GM12801 (cell line): ENCODE measurements around the gene YAP1.

Experiments
- TF ChIP-seq, protein P1 (sequence below): IDR thresholded peaks from one replicate; pipeline ENCODE4 v1.5.1; 2011; ENCODE audit warnings: control low read depth; ENCODE audit not compliant: insufficient read length; ENCODE audit errors: extremely low read depth

The YAP1 gene

DNA sequence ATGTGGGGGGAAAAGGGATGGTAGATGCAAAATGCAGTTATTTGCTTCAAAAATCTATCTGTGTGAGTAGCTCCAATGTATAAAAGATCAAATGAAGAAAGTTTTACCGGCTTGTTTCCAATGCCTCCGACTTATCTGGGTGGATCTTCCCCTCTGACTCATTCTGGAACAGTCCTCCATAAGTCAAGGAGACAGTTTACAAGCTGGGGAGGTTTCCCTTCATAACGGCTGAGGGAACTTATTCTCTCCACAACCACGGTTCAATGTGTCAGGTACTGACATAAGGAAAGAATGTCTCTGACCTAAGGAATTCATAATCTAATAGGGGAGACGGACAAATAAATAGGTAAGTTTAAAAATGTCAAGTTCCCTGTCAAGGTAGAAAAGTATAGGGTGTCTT lies 157.4 kb downstream of the YAP1 start:
- TF ChIP-seq, protein P1, sequence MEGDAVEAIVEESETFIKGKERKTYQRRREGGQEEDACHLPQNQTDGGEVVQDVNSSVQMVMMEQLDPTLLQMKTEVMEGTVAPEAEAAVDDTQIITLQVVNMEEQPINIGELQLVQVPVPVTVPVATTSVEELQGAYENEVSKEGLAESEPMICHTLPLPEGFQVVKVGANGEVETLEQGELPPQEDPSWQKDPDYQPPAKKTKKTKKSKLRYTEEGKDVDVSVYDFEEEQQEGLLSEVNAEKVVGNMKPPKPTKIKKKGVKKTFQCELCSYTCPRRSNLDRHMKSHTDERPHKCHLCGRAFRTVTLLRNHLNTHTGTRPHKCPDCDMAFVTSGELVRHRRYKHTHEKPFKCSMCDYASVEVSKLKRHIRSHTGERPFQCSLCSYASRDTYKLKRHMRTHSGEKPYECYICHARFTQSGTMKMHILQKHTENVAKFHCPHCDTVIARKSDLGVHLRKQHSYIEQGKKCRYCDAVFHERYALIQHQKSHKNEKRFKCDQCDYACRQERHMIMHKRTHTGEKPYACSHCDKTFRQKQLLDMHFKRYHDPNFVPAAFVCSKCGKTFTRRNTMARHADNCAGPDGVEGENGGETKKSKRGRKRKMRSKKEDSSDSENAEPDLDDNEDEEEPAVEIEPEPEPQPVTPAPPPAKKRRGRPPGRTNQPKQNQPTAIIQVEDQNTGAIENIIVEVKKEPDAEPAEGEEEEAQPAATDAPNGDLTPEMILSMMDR: no peak

DNA sequence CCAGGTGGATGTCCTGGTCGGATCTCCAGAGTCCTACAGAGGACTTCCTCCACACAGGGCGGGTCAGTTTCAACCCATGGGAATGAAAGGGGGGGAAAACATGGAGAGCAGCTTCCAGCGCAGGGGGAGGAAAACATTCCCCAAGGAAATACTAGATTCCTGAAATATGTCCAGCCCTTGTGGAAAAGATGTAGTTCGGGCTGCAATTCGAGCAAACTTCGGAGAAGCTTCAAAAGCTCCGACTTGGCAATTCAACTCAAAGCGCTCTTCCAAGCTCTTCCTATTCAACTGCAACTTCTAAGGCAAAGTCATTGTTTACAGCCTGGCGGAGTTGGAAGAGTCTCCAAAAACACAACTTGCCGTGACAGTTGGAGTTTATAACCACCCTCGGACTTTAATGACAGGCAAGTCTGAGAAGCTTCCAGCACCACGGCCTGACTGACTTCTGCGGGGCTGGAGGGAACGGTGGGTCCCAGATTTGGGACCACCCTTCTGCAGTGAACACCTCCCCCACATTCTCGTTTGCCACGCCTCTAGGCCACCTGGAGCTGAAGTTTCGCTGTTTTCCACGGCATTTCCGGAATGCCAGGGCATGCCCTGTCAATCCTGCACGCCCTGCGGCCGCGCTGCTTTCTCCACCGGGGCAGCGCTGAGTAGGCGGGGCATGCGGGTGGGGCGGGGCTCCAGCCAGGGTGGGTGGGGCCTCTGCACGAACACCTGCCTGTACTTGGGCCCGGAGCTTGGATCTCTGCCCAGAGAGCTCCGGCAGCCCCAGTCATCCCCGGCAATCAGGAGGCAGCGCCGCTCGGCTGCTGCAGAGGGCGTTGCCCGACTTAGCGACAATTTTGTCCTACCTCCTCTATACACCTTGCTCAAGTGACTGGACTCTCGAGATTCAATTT lies 158.1 kb downstream of the YAP1 start:
- TF ChIP-seq, protein P1: no peak

DNA sequence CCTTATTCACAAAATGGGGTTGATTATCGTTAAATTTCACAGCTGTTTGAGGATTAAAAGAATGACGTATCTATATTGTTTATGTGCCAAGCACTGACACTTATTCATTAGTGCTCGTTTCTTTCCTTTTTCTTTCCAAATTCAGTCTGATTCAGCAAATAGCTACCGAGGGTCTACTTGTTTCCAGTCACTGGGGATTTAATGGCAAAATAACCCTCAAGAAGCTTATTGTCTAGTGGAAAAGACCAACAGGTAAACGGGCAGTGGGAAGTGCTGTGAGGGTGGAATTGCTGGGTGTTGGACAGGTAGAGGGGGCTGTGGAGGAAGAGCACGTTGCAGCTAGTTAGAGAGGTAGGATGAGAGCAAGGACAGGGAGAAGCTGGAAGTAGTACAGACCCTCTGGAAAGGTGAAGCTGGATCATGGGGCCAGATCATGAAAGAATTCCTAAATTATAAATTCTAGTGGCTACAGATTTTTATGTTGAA lies 158.8 kb downstream of the YAP1 start:
- TF ChIP-seq, protein P1: no peak

DNA sequence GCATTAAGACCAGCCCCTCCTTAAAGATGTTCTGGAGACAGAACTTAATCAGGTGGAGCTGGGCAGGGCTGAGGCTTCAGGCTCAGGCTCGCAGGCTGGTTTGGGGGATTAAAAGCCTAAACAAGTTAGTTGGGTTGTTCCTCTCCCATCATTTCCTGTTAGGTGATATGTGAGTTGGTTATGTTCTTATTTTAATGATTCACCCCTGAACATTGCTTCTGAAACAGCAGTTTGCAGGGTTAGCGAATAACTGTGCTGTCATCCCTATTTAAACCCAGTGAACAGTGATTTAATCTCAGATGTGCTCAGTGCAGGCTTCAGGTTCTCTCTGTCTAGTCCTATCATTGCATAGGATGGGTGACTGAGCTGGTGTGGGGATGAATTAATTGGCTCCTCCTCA lies 159.7 kb downstream of the YAP1 start:
- TF ChIP-seq, protein P1: no peak

DNA sequence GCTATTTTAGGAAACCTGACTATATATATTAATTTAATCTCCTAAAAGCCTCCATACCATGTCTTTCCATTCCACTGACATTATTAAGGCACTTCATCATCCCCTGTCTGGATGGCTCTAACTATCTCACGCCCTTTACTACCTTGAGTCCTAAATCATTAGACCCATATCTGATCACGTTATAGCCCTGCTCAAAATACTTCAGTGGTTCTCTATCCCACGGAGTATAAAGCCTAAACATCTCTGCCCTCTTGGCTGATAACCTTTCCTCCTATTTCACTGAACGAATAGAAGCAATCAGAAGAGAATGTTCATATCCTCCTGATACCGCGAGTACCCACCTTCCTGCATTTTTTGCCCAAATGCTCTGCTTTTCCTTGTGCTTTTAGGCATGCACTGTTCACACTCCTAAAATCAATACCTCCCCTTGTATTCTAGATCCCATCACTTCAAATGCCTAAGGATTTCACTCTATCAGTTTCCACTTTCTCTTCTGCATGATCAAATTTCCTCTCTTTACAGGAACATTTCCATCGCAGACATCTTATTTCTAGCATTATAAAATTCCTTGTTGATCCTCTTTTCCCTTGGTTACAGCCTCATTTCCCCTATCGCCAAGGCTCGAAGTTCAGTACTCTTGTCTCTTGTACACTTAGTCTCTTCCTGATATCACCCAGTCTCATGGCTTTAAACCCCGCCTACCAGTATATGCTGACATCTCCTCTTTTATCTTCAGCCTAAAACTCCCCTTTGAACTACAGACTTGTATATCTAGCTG lies 162.0 kb downstream of the YAP1 start:
- TF ChIP-seq, protein P1: no peak

DNA sequence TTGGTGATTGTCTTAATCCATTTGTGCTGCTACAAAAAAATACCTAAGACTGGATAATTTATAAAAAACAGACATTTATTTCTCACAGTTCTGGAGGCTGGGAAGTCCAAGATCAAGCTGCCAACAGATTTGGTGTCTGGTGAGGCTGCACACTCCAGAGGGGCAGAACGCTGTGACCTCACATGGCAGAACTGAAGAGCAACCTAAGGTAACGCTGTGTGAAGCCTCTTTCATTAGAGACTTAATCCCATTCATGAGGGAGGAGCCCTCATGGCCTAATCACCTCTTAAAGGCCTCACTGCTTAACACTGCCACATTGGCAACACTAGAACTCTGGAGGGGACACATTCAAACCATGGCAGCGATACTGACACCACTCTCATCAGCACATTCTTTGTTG lies 164.4 kb downstream of the YAP1 start:
- TF ChIP-seq, protein P1: no peak

DNA sequence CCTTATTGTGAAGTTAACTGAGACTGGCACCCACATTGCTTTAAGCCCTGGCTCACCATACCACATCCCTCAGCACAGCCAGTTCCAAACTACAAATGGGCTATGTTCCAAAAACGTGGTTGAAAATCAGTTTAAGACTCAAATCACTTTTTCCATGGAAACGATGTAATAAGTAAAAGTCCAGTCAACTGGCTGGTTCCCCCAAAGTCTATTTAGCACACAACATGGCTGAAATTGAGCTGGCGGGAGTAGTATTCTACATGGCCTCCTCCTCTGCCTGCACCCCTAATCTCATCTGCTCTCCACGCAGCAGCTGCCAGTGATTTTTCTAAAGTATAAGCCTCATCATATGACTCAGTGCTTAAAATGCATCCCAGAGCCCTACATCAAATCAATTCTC lies 166.1 kb downstream of the YAP1 start:
- TF ChIP-seq, protein P1: no peak
